Stimulated activated CD8-positive, alpha-beta memory T cell treated with anti-CD3 and anti-CD28 coated beads, Interleukin-2, amount 100 ng/mL, for 1 hour (primary cell): Measurements from ENCODE around the gene SMIM45.
"Not testable (repeated sequence)": the region's sequence is repeated elsewhere in the genome, so short reads cannot be mapped to it uniquely, and the experiment has no call there.

Experiments
- DNase-seq, 2 donors: peaks; one replicate each; pipeline ENCODE4 v3.0.0-alpha.2; 2020; ENCODE audit warnings: low read depth in 2 of 2

The SMIM45 gene

DNA sequence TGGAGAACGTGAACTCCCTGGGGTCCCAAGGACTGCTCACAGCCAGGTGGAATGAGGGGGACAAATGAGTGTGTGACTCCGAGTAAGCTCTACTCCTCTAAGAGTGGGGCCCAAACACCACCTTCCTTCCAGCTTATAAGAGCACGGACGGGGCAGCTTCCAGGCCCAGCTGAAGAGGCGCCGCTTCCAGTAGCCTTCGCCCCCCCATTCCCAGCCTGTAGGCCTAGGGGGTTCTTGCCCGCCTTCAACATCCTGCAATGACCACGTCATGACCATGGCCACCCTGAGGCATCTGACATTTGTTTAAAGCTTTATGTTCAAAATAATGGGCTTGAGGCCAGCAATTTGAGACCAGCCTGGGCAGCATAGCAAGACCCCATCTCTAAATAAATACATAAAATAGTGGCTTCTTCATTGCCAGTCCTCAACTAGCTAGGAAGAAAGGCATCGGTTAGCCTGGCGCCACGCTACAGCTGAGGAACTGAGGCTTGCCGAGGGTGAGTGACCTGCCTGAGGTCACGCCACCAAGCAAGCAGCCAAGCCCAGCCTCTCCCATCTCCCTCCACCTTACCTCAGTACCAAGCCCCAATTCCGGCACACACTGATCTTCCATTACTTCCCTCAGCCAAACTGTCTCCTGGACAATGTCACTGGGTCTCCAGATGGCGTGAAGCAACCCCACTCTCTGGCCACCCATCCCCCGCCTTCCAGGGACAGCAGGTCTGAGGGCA is 17.5 kb upstream of the SMIM45 start:
- no peak for DNase-seq

DNA sequence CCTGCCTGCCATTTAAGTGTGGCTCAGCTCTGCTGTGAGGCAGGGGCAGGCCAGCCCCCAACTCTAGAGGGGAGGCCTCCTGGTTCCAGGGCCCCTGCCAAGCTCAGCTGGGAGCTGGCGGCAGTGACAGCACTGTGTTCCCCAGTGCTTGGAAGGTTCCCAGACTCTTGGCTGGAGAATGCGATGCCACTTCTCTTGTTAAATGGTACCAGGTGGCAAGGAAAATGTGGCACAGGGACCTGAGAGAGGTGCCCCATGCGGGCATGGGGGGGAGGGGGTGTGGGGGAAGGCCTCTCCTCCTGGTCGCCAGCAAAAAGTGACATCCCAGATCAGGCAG is 17.0 kb upstream of the SMIM45 start:
- DNase-seq = no peak

DNA sequence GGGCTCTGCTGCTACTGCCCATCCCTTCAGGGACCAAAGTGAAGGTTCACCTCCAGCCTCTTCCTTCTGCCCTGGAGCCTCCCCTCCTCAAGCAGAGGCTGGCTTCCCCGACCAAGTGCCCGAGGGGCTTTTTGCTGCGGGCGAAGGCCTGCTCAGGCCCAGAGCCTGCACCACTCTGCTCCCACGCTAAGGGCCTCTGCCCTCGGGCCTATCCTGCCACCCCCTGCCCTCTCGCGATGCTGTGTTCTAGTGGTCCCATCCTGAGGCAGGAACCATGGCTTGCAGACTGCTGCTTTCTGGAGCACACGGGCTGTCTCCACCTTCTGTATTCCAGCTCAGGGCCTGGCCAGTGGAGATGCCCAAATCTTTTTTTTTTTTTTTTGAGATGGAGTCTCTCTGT is 16.4 kb upstream of the SMIM45 start:
- no peak for DNase-seq

- DNase-seq = no peak
Observed at GRCh38 chr22:41936894-41937169, 15.1 kb upstream of the SMIM45 start.

DNA sequence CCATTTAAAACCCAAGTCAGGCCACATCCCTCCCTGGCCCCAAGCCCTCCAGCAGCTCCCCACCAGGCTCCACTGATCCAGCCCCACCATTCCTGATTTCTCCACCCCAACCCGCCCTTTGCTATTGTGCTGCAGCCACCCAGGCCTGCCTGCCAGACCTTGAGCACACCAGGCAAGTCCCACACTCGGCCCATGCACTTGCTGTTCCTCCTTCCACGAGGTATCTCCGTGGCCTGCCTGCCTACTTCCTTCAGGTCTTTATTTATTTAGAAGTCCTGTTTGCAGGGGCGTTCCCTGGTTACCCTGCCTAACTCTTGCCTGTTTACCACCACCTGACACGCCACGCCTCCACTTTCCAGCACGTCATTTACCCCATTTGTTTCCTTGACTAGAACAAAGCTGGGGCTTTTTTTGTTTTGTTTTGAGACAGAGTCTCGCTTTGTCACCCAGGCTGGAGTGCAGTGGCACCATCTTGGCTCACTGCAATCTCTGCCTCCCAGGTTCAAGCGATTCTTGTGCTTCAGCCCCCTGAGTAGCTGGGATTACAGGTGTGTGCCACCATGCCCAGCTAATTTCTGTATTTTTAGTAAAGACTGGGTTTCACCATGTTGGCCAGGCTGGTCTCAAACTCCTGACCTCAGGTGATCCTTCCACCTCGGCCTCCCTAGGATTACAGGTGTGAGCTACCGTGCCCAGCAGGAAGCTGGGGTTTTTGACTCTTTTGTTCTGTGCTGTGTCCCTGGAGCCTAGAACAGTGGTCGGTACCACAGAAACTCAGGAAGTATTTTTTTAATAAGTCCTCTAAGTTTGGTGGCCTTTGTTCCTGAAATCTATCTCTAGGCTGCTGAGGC is 11.7 kb upstream of the SMIM45 start:
- peak; percentile 77 to 83 for DNase-seq

DNA sequence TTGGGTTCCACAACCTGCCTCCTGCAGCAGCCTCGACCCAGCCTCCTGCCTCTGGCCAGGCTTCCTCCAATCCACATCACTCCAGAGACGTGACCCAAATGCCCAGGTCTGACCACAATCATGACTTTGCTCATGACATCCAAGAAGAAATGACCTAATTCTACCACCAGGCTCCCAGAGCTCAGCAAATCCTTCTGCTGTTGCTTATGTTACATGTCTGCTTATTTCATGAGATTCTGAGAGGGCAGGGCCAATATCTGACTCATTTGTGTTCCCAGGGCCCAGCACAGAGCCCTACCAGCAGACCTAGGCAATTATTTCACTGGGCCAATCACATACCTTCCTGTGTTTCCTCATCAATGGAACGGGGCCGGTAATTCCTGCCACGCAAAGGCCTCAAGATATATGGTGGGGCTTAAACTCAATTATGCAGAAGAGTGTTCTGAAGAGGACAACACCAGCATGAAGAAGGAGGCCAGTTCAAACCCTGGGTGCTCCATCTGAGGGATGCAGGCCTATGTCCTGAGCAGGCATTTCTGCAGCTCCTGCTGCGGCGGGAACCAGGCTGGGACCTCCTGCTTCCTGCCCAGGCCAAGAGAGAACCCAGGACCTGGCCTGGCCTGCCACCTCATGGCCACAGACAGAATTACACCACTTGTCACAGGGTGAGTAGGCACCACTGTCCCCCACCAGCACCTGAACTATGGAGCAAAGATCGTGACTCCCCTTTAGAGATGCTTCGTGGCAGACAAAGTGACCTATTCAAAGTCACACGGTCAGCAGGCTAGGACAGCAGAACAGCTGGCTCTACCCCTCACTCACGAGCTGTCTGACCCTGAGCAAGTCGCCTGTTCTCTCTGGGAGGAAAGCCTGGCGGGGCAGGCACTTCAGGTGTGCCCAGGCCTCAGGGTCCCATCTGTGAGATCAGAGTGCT is 10.9 kb upstream of the SMIM45 start:
- peak; percentile 66 to 70 for DNase-seq

DNA sequence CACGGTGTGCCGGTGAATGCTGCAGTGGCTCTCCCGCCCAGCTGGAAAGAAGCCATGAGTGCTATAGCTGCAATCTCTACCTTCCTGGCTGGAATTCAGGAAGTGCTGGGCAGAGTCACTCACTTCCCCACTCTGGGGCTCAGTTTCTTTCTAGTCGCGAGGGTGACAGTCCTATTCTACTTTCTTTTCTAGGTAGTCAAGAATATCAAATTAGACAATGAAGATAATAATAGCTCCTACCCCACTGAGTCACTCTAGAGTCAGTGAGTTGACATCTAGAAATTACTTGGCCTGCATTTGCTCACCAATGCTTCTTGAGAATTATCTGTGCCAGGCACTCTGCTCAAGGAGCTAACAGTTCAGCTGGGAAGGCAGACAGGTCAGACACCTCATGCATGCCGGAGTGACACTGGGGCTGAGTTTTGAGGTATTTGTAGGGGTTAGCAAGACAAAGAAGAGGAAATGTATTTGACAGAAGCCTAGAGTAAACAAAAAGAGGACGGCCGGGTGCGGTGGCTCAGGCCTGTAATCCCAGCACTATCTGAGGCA is 8.2 kb upstream of the SMIM45 start:
- no peak for DNase-seq

- peak; percentile 66 to 73 for DNase-seq
Observed at GRCh38 chr22:41946629-41947423, 5.1 kb upstream of the SMIM45 start, which contains the start of gene CENPM. TSS of gene CENPM (minus strand) at chr22:41947152. CDS start at chr22:41947076, 76 bp downstream.

GRCh38 chr22:41947424-41948080 is 4.4 kb upstream of the SMIM45 start:
- DNase-seq = no peak

DNA sequence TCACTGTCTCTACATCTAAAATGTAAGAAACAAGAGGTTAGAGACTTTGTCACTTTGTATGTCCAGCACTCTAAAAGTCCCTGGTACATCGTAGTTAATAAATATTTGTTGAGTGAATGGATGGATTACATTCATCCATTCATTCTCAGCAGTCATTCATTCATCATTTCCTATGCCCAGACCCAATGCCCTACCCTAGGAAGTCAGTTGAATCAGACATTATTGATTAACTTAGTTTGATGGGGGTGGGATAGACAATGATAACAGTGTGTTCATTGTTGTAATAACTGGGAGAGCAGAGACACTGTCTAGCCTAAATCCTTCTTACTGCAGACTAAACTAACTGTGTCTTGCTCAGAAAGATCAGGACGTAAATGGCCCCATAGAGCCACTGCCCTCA is 3.8 kb upstream of the SMIM45 start:
- no peak for DNase-seq

DNA sequence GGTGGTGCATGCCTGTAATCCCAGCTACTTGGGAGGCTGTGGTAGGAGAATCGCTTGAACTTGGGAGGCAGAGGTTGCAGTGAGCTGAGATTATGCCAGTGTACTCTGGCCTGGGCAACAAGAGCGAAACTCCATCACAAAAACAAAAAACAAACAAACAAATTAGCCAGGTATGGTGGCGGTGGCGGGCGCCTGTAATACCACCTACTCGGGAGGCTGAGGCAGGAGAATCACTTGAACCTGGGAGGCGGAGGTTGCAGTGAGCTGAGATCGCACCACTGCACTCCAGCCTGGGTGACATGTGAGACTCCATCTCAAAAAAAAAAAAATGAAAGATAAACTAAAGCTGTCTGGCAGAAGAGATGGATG is 3.0 kb upstream of the SMIM45 start:
- not testable (repeated sequence) for DNase-seq

GRCh38 chr22:41949297-41949965 is 2.5 kb upstream of the SMIM45 start:
- DNase-seq = no peak

GRCh38 chr22:41952713-41953112 is 763 bp downstream of the SMIM45 start:
- DNase-seq = no peak

DNA sequence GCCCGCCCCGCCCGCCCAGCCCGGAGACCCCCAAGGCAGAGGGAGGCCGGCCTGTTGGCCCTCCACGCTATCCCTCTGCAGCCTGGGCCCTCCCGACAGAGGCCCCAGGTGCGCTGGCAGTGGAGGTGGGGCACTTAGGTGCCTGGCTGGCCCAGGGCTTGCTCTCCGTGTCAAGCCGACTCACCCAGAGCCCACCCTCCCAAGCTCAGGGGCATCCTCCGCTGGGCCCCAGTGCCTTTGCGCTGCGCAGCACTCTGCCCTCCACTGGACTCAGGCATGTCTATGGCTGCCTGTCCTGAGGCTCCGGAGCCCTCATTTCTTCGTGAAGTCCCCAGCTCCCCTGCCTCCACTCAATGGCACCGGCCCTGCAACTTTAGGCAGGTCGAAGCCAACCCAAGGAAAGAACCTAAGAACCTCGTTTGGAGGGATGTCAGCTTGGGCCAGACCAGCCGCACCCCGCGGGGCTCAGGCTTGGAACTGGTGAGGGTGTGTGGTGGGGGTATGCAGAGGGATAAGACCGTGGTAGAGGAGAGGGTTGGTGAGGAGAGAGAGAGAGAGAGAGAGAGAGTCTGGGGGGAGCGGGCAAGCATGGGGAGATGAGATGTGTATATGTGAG is 6.1 kb downstream of the SMIM45 start:
- no peak for DNase-seq

GRCh38 chr22:41963453-41964111 is 11.6 kb downstream of the SMIM45 start:
- DNase-seq = no peak

- no peak for DNase-seq
Observed at GRCh38 chr22:41964112-41964491, 12.2 kb downstream of the SMIM45 start.

DNA sequence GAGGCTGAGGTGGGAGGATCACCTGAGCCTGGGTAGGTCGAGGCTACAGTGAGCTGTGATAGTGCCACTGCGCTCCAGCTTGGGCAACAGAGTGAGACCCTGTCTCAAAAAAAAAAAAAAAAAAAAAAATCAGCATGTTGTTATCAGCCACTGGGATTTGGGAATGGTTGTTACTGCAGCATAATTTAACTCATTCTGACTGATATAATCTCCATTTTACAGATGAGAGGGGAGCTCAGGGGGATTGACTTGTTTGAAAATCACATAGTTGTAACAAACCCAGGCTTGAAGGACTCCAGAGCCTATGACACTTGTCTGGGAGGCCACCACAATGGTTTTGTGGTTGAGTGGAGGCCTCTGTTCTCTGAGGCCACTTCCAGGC is 14.3 kb downstream of the SMIM45 start:
- DNase-seq = no peak

DNA sequence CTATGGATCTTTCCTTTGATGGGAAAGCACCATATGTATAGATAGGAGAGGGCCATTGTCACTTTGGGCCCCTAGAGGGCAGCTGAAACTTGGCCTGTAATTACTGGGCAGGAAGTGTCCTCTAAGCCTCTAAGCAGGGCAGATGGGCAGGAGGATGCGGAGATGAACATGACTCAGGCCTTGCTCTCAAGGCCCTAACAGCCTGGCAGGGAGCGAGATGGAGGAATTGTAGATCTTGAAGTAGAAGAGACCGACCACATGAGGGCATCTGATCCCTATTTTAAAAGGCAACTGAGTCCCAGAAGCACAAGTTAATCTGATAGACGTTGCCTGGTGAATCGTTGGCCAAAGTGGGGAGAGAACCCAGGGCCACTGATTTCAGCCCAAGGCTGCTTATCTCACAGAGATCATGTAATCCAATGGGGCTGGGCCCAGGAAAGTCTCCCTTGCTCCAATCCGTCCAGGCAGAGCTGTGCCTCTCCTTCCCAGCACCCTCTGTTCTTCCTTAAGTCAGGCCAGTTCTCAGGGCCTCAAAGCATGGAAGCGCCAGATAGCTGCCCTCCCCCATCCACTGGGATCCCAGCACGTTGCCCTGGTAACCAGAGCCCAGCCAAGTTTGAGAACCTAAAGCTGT is 14.8 kb downstream of the SMIM45 start:
- DNase-seq = no peak

DNA sequence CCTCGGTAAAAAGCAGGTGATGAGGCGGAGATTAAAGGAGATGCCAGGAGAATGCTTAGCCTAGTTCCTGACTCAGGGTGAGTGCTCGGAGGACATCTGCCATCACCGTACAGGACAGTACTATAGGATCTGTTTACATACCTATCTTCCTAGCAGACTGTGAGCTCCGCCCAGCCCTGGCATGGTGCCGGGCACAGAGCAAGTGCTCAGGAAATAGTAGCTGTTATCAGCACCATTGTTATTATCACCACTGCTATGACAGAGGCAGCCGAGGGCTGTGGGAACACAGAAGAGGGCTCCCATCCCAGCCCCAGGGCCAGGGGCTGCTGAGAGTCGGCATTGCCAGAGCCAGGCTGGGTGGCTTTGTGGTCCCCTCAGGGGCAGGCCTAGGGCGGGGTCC is 16.7 kb downstream of the SMIM45 start:
- DNase-seq = no peak
